Measurements from ENCODE around the gene ZNF674.

DNA sequence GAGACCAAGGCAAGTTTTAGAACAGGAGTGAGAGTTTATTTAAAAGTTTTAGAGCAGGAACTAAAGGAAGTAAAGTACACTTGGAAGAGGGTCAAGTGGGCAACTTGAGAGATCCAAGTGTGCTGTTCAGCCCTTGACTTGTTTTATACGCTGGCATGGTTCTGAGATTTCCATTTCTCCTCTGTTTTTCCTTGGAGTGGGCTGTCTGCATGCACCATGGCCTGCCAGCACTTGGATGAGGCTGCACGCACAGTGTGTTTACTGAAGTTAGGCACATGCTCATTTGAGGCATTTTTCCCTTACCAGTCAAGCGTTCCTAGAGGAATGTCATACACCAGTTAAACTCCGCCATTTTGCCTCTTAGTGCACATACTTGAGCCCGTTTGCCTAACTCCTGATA, 8.7 kb upstream of the ZNF674 start:
- TF ChIP-seq RAD21 (CRISPR knock-in tag; conservative IDR thresholded peaks at IDR 0.05 in 1 of 2, IDR thresholded peaks at IDR 0.05 in 1 of 2) (no peak), HLTF (IDR thresholded peaks at IDR 0.05) (no peak), BRCA1 (IDR thresholded peaks at IDR 0.05) (no peak), BRCA1 (CRISPR knock-in tag; IDR thresholded peaks at IDR 0.05) (no peak), MAFF (IDR thresholded peaks at IDR 0.05; ENCODE audit: low read length) (no peak)

Data from K562 (cell line).